ENCODE results near the gene COQ9.

DNA sequence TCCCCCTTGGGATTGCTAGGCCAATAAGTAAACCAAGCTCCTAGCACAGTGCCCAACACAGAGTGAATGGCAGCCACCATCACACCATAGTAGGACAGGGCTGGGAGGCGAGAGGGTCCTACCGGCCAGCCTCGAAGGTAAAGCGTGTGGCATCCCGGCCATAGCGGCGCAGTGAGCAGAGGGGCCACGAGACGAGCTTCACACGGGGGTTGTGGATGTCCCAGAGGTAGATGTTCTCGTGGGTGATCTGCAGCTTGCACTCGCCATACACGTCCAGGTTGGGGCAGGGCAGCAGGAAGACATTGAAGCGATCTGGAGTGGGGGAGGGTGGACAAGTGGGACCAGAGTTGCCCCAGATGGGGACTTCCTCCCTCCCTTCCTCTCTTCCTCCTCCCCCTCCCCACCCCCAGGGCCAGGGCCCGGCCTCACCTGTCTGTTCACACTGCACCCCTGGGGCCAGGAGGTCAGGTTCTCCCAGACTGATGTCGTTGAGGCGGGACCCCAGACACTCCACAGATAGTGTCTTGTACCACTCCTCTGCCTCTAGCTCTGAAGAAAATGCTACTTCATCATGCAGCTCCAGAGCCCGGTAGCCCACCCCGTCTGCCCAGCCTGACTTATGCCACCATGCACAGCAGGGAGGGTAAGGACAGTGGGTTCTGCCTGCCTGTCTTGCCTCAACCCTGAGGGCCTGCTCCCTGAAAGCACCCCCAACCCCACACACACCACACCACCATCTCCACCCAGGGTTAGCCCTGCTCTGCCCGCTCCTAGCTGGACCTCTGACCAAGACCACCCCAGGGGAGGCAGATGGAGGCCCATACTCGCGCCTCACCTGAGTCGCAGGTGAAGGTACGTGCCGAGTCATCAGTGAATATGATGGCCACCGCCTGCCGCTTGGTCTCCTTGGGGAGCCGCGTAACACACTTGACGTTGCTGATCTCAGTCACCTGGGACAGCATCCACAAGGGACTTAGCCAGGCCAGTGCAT, 27.7 kb downstream of the COQ9 start:
- TF ChIP-seq ARNTL (CRISPR knock-in tag; IDR thresholded peaks at IDR 0.05; ENCODE audit: borderline replicate concordance, low read depth) (no peak), ZNF8 (CRISPR knock-in tag; IDR thresholded peaks at IDR 0.05) (no peak), SNAI2 (CRISPR knock-in tag; IDR thresholded peaks at IDR 0.05) (no peak), ZNF565 (CRISPR knock-in tag; conservative IDR thresholded peaks at IDR 0.05; ENCODE audit: low read depth) (no peak), ZC3H10 (CRISPR knock-in tag; IDR thresholded peaks at IDR 0.05) (no peak), ZFP30 (CRISPR knock-in tag; IDR thresholded peaks at IDR 0.05) (no peak), RARB (CRISPR knock-in tag; IDR thresholded peaks at IDR 0.05) (no peak)
- TF ChIP-seq, protein P1, sequence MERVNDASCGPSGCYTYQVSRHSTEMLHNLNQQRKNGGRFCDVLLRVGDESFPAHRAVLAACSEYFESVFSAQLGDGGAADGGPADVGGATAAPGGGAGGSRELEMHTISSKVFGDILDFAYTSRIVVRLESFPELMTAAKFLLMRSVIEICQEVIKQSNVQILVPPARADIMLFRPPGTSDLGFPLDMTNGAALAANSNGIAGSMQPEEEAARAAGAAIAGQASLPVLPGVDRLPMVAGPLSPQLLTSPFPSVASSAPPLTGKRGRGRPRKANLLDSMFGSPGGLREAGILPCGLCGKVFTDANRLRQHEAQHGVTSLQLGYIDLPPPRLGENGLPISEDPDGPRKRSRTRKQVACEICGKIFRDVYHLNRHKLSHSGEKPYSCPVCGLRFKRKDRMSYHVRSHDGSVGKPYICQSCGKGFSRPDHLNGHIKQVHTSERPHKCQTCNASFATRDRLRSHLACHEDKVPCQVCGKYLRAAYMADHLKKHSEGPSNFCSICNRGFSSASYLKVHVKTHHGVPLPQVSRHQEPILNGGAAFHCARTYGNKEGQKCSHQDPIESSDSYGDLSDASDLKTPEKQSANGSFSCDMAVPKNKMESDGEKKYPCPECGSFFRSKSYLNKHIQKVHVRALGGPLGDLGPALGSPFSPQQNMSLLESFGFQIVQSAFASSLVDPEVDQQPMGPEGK (CRISPR knock-in tag; IDR thresholded peaks at IDR 0.05; ENCODE audit: borderline replicate concordance): no peak

All from SK-N-SH treated with all-trans-retinoic acid at 6 μM for 48 hours (cell line).